PC-3 (cell line): Measurements from ENCODE around the gene RALGPS1. TPM values are rescaled to one million over a fixed set of nuclear protein-coding genes. Genes with fewer than 3 reads are reported as not detected.
"Not testable (repeated sequence)": the region's sequence is repeated elsewhere in the genome, so short reads cannot be mapped to it uniquely, and the experiment has no call there.

Experiments used
- ATAC-seq: fragments of 200-7000 bp; cut with Tn5 transposase; 2 replicates; pipeline ENCODE4 v1.9.1; 2020; ENCODE audit warnings: mild to moderate bottlenecking, moderate library complexity
- BruUV-seq: library from RNA; stranded (reverse); fragments of 400-500 nt; replicated peaks from 2 replicates; lab custom pipeline; 2021; lab: Mats Ljungman, UMichigan
- CTCF ChIA-PET: fragments of 300-600 bp; sonication (Branson Sonifier 250); formaldehyde crosslinking; loops from one replicate; lab custom pipeline; 2022; ENCODE audit warnings: antibody characterized with exemption; lab: Charles Lee
- POLR2A ChIA-PET: fragments of 300-600 bp; sonication (Branson Sonifier 250); formaldehyde crosslinking; loops from one replicate; lab custom pipeline; 2022; ENCODE audit warnings: antibody characterized with exemption; ENCODE audit not compliant: unreplicated experiment; lab: Charles Lee
- DNase-seq: peaks from one replicate; pipeline ENCODE4 v3.0.0-alpha.2; 2015
- H2AFZ ChIP-seq: fragments of 300-600 bp; sonication (generic); 2 replicates; pipeline ENCODE4 v1.6.0; 2016; ENCODE audit warnings: antibody characterized with exemption, low read length
- H3F3A ChIP-seq: fragments of 300-600 bp; sonication (generic); one replicate; pipeline ENCODE4 v1.6.0; 2017; ENCODE audit warnings: antibody characterized with exemption, low read length, control low read depth, mild to moderate bottlenecking; ENCODE audit not compliant: unreplicated experiment
- H3K27ac ChIP-seq: fragments of 300-600 bp; sonication (generic); 2 replicates; pipeline ENCODE4 v1.5.1; 2016; ENCODE audit warnings: mild to moderate bottlenecking, low read length
- H3K27me3 ChIP-seq: fragments of 300-600 bp; sonication (generic); 2 replicates; pipeline ENCODE4 v1.6.1; 2016; ENCODE audit warnings: low read length, mixed read lengths
- H3K36me3 ChIP-seq: fragments of 300-600 bp; sonication (generic); 2 replicates; pipeline ENCODE4 v1.6.1; 2016; ENCODE audit warnings: low read depth, mixed run types, low read length, mixed read lengths
- H3K4me1 ChIP-seq: fragments of 300-600 bp; sonication (generic); 2 replicates; pipeline ENCODE4 v1.5.1; 2016; ENCODE audit warnings: low read length; ENCODE audit not compliant: insufficient read depth
- H3K4me2 ChIP-seq: fragments of 300-600 bp; sonication (generic); 2 replicates; pipeline ENCODE4 v1.6.0; 2016; ENCODE audit warnings: low read length
- H3K4me3 ChIP-seq: fragments of 300-600 bp; sonication (generic); 2 replicates; pipeline ENCODE4 v1.5.1; 2016; ENCODE audit warnings: mild to moderate bottlenecking, low read length, mixed read lengths
- H3K79me2 ChIP-seq: fragments of 300-600 bp; sonication (generic); 2 replicates; pipeline ENCODE4 v1.6.1; 2017; ENCODE audit warnings: low read length, mixed read lengths
- H3K9ac ChIP-seq: fragments of 300-600 bp; sonication (generic); 2 replicates; pipeline ENCODE4 v1.6.0; 2016; ENCODE audit warnings: mild to moderate bottlenecking, low read length
- H3K9me2 ChIP-seq: fragments of 300-600 bp; sonication (generic); replicated peaks from 2 replicates; pipeline ENCODE4 v1.6.1; 2016; ENCODE audit warnings: mixed run types, low read length, mixed read lengths
- H3K9me3 ChIP-seq: fragments of 300-600 bp; sonication (generic); 2 replicates; pipeline ENCODE4 v1.6.1; 2016; ENCODE audit warnings: low read length, mixed read lengths
- H4K20me1 ChIP-seq: fragments of 300-600 bp; sonication (generic); 2 replicates; pipeline ENCODE4 v1.6.1; 2016; ENCODE audit warnings: low read length, mixed read lengths
- CTCF ChIP-seq: fragments of 300-600 bp; sonication (generic); conservative IDR thresholded peaks from 2 replicates; pipeline ENCODE4 v1.5.1; 2017; ENCODE audit warnings: antibody characterized with exemption, low read depth, mild to moderate bottlenecking, low read length
- EZH2 ChIP-seq: fragments of 300-600 bp; sonication (generic); IDR thresholded peaks from one replicate; pipeline ENCODE4 v1.6.1; 2017; ENCODE audit warnings: antibody characterized with exemption, mild to moderate bottlenecking, low read length; ENCODE audit not compliant: unreplicated experiment
- EZH2phosphoT487 ChIP-seq: fragments of 300-600 bp; sonication (generic); IDR thresholded peaks from 2 replicates; pipeline ENCODE4 v1.6.1; 2018; ENCODE audit warnings: mild to moderate bottlenecking, antibody characterized with exemption, low read length, borderline replicate concordance
- intact Hi-C: fragments of 100-400 bp; cut with micrococcal nuclease; formaldehyde crosslinking; loops from 2 replicates; pipeline ENCODE4 v1.9.0; 2023
- total RNA-seq: library from RNA; depleted of rRNA; stranded (reverse); fragments of >200 nt; gene quantifications from 2 replicates; pipeline ENCODE4 v1.2.3, GENCODE V29; 2014

The RALGPS1 gene
- total RNA-seq, 1 experiment from 2014 or later, result 10.2 TPM

DNA sequence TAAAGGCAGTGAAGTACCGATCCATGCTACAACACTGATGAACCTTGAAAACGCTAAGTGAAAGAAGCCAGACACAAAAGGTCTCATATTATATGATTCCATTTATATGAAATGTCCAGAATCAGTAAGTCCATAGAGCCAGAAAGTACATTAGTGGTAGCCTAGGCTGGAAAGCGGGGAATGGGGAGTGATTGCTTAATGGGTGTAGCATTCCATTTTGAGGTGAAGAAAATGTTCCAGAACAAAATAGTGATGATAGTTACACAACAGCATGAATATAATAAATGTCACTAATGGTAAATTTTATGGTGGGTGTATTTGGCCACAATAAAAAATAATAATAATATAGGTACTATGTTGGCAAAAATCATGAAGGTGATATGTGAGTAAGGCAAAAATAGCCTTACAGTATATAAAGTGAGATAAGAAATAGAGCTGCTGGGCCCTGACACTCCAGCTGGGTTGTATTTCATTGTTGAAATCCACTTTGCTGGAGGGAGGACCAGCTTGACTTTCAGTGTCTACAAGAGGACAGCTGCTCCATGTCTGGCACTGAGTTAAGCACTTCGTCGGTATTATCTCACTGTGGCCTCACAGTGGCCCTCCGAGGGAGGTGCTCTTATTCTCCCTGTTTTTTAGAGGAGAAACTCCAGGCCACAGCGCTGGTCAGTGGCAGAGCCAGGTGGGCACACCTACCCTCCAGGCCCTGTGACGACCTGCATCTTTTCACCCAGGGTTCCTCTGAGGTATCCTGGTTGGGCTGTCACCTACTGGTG lies 230.3 kb downstream of the RALGPS1 start:
- no peaks in the 10 kb centered on the region for H3K36me3 ChIP-seq
- POLR2A ChIA-PET, result no interaction called here

GRCh38 chr9:127146841-127147240 lies 232.3 kb downstream of the RALGPS1 start:
- intact Hi-C loops, H3K4me2 ChIP-seq, ATAC-seq, H3K27me3 ChIP-seq, H4K20me1 ChIP-seq, H3K9me2 ChIP-seq, CTCF ChIA-PET, H3K9me3 ChIP-seq, H3K9ac ChIP-seq, H3F3A ChIP-seq, DNase-seq, BruUV-seq, H3K79me2 ChIP-seq, H3K4me1 ChIP-seq, H2AFZ ChIP-seq, H3K4me3 ChIP-seq, H3K36me3 ChIP-seq, H3K27ac ChIP-seq, POLR2A ChIA-PET: not testable (repeated sequence)

More for the DNA sequence above, 230.3 kb downstream of the RALGPS1 start:
- H3K79me2 ChIP-seq, result no peaks in the 10 kb centered on the region
- intact Hi-C loops, result no loop called here
- DNase-seq (no peak), ATAC-seq (no peak)
- H3F3A ChIP-seq, result no peaks in the 10 kb centered on the region
- H2AFZ ChIP-seq, result no peak overlapping the region
- BruUV-seq, result no TSS peak
- H3K9ac ChIP-seq, result no peak overlapping the region
- no peaks in the 10 kb centered on the region for H3K4me1 ChIP-seq
- no peaks in the 10 kb centered on the region for H3K9me3 ChIP-seq
- TF ChIP-seq EZH2, result no peak
- no peak for TF ChIP-seq EZH2phosphoT487
- no peak for TF ChIP-seq CTCF
- CTCF ChIA-PET, result no interaction called here
- H4K20me1 ChIP-seq, result no peaks in the 10 kb centered on the region
- H3K4me2 ChIP-seq, result no peak overlapping the region
- H3K27ac ChIP-seq, result no peak overlapping the region
- no peaks in the 10 kb centered on the region for H3K27me3 ChIP-seq
- H3K4me3 ChIP-seq, result no peak overlapping the region
- H3K9me2 ChIP-seq, result no peaks in the 10 kb centered on the region

DNA sequence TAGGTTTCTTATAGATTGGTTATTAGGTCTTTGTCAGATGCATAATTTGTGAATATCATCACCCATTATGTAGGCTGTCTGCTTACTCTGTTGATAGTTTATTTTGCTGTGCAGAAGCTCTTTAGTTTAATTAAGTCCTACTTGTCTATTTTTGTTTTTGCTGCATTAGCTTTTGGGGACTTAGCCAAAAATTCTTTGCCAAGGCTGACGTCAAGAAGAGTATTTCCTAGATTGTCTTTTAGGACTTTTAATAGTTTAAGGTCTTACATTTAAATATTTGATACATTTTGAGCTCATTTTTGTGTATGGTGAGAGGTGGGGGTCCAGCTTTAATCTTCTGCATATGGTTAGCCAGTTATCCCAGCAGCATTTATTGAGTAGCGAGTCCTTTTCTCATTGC lies 232.7 kb downstream of the RALGPS1 start:
- Histone ChIP-seq H3K4me3 (no peak overlapping the region), H3K27me3 (no peaks in the 10 kb centered on the region), H3K9ac (no peak overlapping the region), H3F3A (no peaks in the 10 kb centered on the region), H3K36me3 (no peaks in the 10 kb centered on the region), H3K79me2 (no peaks in the 10 kb centered on the region), H4K20me1 (no peaks in the 10 kb centered on the region), H3K4me2 (no peak overlapping the region), H2AFZ (no peak overlapping the region), H3K9me2 (no peaks in the 10 kb centered on the region), H3K4me1 (no peaks in the 10 kb centered on the region), H3K9me3 (no peaks in the 10 kb centered on the region), H3K27ac (no peak overlapping the region)
- no peak for TF ChIP-seq EZH2
- no peak for TF ChIP-seq EZH2phosphoT487
- TF ChIP-seq CTCF, result no peak
- no peak for DNase-seq
- ATAC-seq, result no peak
- BruUV-seq, result no TSS peak
- intact Hi-C loops, result no loop called here
- ChIA-PET CTCF (no interaction called here), POLR2A (no interaction called here)
